GM20431 (cell line): ENCODE data around the gene POLE.

Source experiments
- in situ Hi-C: fragments of 300-500 bp; cut with MseI, MboI; formaldehyde crosslinking; loops from one replicate; pipeline ENCODE4 v1.15.0; 2020; ENCODE audit warnings: low sequenced_read_pairs; ENCODE audit not compliant: unreplicated experiment

The POLE gene

GRCh38 chr12:132687211-132688164, at the start of gene POLE, which contains the start of gene PXMP2:
Gene POLE (minus strand): TSS chr12:132687342. CDS start chr12:132687315, 27 bp downstream.
Gene PXMP2 (plus strand): TSS chr12:132687587. CDS start chr12:132687671, 84 bp downstream.
- in situ Hi-C loops = no loop called here

- in situ Hi-C loops = no loop called here
Measured at GRCh38 chr12:132736913-132737312, 49.8 kb upstream of the POLE start.

- in situ Hi-C loops = no loop called here
Measured at GRCh38 chr12:132736378-132736777, 49.2 kb upstream of the POLE start.

GRCh38 chr12:132735496-132735895, 48.4 kb upstream of the POLE start:
- in situ Hi-C loops = no loop called here

GRCh38 chr12:132734206-132734605, 47.1 kb upstream of the POLE start:
- in situ Hi-C loops = no loop called here

- in situ Hi-C loops = no loop called here
Measured at GRCh38 chr12:132731574-132731973, 44.4 kb upstream of the POLE start.

- in situ Hi-C loops = no loop called here
Measured at GRCh38 chr12:132730353-132730752, 43.2 kb upstream of the POLE start.

GRCh38 chr12:132729541-132730320, 42.6 kb upstream of the POLE start:
- in situ Hi-C loops = no loop called here

- in situ Hi-C loops = no loop called here
Measured at GRCh38 chr12:132728502-132728901, 41.4 kb upstream of the POLE start.

GRCh38 chr12:132727091-132727794, 40.1 kb upstream of the POLE start:
- in situ Hi-C loops = no loop called here

- in situ Hi-C loops = no loop called here
Measured at GRCh38 chr12:132726386-132726785, 39.2 kb upstream of the POLE start.

- in situ Hi-C loops = no loop called here
Measured at GRCh38 chr12:132724506-132725241, 37.5 kb upstream of the POLE start.

- in situ Hi-C loops = no loop called here
Measured at GRCh38 chr12:132723764-132724140, 36.6 kb upstream of the POLE start.

- in situ Hi-C loops = no loop called here
Measured at GRCh38 chr12:132723015-132723763, 36.0 kb upstream of the POLE start.

- in situ Hi-C loops = no loop called here
Measured at GRCh38 chr12:132720606-132721345, 33.6 kb upstream of the POLE start.

GRCh38 chr12:132719954-132720324, 32.8 kb upstream of the POLE start:
- in situ Hi-C loops = no loop called here

GRCh38 chr12:132719141-132719953, 32.2 kb upstream of the POLE start:
- in situ Hi-C loops = no loop called here

- in situ Hi-C loops = no loop called here
Measured at GRCh38 chr12:132718644-132719043, 31.5 kb upstream of the POLE start.
